ENCODE measurements around the gene SLC25A13.
A peak's percentile ranks its signal among the peaks of the same experiment; 100 is the strongest.

The SLC25A13 gene

DNA sequence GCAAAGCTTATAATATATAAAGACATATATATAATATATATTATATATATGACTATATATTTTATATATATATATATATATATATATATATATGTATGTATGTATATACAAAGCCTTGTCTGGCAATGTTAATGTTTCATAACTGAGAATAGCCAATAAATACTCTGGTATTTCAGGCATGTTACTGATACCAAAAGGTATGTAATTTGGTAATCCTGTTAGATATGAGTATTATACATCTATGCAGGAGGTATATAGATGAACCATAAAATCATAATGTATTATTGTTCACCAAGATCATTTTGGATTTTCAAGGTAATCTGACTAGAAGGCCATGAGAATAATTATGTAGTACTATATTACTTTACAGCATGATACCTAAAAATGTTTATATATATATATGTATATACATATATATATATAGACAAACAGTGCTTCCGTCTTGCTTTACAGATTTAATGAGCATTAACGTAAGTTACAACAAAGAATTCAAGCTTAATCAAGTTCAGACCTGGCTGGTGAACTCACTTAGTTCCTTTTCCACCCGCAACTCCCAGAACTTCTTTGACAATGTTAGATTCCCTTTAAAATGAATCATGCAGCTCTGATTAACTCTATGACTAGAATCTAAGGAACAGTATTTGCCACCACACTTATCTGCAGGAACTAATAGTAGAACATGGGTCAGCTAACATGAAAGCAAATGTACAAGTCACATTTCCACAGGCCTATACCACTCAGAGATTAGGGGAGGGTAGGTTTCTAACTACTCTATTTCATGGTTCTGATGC is 82.7 kb downstream of the SLC25A13 start:
- DNase-seq (ENCODE audit: low spot score) = no peak

DNA sequence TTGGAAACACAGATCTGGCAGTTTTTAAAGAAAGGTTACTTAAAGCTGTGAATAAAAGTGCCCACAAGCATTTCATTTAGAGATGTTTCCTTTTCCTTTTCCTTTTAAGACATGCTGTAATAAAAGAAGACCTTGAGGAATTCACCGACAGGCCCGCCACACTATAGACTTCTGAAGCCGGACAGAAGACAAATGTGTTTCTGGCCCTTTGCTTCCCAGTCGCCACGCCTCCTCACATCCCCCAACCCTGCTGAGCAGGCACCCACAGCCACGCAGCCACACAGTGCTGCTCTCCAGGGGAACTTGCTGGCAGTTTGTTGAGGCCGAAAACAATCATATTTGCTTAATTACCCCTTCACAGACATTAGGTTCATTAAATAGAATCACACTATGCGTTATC is 83.4 kb downstream of the SLC25A13 start:
- DNase-seq (ENCODE audit: low spot score) = no peak

GRCh38 chr7:96237040-96237439 is 84.9 kb downstream of the SLC25A13 start:
- DNase-seq (ENCODE audit: low spot score) = no peak

GRCh38 chr7:96236198-96237039 is 85.5 kb downstream of the SLC25A13 start:
- DNase-seq (ENCODE audit: low spot score) = peak; percentile 88

DNA sequence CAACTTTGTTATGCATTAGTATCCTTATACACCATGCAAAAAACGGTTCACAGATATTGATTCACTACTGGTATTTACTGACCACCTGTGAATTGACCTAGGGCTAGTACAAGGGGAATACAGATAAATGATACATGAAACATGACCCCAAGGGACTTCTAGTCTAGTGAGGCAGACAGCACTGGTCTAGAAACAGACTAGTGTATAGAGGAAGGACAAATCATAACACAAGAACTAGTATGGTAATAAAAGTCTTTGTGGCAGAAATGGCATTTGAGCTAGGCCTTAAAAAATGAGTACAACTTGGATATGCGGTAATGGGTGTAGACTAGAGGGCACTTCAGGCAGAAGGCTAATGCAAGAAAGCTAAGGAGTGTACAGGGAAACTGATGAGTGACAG is 86.6 kb downstream of the SLC25A13 start:
- no peak for DNase-seq (ENCODE audit: low spot score)

DNA sequence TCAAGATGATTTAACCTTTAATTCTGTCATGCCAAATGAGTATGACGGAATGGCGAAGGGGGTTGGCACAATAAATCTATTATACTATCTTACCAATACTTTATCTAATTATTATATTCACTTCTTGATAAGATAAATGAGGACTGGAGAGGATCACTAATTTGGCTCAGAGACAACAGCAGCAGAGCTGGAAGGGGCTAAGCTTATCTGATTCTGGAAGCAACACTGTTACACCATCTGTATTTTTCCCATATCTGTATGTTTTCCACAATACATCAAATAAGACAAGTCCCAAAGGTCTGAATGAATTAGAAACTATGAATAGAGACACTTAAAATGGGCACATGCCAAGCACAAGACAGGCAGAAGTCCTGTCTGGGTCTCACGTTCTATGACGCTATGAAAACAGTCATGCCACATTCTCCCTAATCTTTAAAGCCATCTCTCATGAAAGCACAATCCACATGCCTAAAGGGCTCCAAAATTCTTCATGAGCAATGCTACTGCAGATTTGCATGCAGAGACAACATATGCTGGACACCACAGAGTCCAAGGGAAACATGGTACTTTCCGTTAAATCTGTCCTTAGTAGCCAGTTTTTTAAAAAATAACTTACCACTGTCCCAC is 88.3 kb downstream of the SLC25A13 start:
- no peak for DNase-seq (ENCODE audit: low spot score)

DNA sequence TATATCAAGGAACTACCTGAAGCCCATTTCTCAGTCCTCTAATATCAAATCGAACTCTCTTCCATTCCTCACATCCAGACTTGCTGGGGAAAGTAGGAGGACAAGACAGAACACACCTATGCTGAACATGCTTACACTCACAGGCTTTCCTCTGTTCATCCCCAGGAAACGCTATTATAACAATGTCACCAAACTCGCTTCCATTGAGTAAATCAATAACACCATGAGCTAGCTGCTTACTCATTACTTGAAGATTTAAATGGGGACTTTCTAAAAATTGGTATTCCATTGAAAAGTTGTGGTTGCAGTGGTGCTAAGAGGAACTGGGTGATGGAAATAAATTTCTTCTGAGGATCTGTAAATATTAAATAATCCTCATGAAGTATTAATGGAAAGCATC is 88.8 kb downstream of the SLC25A13 start:
- no peak for DNase-seq (ENCODE audit: low spot score)

GRCh38 chr7:96228760-96229159 is 93.1 kb downstream of the SLC25A13 start:
- no peak for DNase-seq (ENCODE audit: low spot score)

- DNase-seq (ENCODE audit: low spot score) = no peak
These were observed 96.6 kb downstream of the SLC25A13 start for GRCh38 chr7:96225251-96225650.

DNA sequence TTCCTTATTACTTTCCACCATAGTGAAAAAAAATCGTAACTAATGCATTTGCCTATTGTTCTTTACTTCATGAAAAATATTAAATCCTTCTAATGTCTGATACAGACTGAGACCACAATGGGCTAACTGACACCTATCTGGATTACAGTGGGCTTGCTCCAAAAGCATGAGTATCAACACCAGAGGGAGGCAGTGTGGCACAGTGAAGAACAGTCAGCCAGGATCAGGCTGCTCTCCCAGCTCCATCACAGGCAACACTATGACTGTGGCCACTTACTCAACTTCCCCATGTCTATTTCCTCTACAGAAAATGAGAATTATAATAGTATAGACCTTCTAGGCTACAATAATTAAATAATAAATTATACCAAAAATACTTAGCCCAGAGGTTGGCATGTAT is 97.2 kb downstream of the SLC25A13 start:
- no peak for DNase-seq (ENCODE audit: low spot score)

DNA sequence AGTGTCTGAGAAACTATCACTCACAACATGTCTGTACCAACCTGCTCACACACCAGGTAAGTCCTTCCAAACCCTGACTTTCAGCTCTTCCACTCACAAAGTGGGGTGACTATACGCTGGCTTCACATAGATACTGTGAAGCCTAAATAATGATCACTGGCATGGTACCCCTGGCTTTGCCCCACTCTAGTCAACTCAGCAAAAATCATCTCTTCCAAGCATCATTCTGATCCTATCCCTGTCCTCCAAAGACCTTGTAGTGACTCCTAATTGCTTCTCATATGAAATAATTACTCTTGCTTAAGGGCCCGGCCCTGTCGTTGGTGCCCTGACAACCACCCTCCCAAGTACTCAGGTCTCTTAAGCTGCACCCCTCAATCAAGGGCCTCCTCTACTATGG is 97.8 kb downstream of the SLC25A13 start:
- DNase-seq (ENCODE audit: low spot score) = no peak

DNA sequence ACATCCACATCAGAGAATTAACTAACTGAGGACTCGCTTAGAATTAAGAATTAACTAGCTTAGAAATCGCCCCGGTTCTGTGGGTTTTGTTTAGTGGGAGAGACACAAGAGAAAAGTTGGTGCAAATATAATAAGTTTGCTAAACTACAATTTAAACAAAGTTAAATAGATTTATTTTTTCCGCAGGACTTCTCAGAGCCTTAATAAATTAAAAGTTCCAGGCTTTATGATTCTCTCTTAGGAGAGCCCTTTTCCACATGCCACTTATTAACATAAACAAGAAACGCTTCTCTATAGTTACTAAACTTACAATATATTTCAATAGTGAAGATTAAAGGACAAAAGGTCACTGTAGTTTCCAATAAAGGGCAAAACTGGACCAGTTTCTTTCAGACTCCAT is 100.0 kb downstream of the SLC25A13 start:
- DNase-seq (ENCODE audit: low spot score) = no peak

DNA sequence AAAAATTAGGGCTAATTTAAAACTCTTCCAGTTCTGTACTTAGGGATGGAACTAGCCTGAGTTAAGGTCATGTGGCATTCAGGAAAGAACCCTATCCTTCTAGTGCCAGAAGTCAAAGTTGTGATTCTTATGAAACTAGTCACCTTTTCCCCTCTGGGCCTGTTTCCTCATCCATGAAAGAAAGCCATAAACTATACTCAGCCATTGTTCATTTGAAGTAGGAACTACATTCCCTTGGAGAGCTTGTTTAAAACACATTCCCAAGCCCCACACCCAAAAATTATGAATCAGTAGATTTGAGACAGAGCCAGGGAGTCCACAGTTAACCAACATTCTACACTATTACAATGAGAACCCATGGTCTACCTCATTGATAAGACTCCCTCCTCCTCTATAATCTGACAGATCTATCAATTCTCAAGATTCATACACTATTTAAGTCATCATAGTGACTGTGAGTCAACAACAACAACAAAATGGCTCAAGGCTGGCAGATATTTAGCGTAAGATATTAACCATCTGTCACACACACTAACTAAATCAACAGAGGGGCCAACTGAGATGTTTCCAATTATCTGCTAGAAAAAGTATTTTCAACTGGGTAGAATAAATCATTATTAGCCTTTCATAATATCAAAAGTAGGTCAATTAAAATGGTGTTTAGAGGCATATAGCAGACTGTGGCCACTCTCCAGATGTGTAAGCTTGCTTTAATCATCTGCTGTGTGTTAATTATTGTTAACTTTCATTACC is 102.3 kb downstream of the SLC25A13 start:
- peak; percentile 51 for DNase-seq (ENCODE audit: low spot score)

DNA sequence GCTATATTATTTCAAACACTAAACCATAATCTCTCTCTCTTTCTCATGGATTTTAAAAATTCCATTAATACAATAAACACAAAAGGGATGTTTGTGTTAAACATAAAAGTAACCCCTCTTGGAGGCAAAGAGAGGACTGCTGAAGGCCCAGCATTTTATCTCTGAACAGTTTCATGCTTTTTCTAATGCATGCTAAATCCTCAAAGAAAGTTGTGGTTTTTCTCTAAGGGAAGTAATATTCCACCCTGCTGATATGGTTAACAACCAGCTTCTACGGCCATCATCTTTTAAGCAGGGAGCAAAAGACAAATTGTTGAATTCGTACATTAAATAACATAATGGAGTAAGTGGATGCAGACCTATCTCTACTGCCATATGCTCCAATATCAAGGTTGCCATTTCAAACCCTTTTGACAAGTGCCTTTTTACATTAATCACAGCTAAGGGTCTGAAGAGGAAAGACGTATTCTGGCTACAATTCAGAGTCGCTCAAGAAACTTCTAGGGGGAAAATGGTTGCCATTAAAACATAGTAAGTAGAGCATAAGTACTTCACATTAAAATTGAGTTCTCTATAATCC is 103.1 kb downstream of the SLC25A13 start:
- no peak for DNase-seq (ENCODE audit: low spot score)

GRCh38 chr7:96217147-96217546 is 104.8 kb downstream of the SLC25A13 start:
- DNase-seq (ENCODE audit: low spot score) = no peak

DNA sequence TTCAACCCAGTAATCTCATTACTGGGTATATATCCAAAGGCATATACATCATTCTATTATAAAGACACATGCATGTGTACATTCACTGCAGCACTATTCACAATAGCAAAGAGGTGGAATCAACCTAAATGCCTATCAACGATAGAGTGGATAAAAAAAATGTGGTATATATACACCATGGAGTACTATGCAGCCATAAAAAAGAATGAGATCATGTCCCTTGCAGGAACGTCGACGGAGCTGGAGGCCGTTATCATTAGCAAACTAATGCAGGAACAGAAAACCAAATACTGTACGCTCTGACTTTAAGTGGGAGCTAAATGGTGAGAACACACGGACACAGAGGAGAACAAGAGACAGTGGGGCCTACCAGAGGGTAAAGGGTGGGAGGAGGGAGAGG is 105.5 kb downstream of the SLC25A13 start:
- DNase-seq (ENCODE audit: low spot score) = no peak

DNA sequence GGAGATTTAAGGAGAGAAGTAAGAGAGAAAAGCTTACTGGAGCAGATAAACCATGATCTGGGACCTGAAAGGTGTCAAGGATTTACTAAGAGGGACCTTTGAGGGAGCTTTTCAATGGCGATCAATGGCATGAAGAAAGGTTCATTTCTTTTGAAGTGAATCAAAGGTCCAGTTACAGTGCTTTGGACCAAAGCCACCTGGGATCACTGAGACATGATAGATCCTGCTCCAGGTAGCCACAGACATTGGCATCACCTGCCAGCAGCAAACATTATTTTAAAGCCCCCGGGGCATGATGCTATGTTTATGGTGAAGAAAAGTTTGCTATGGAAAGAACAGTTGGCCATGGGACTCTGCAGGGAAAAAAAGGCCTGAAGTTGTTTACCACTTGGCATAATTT is 109.4 kb downstream of the SLC25A13 start:
- no peak for DNase-seq (ENCODE audit: low spot score)

GRCh38 chr7:96211954-96212353 is 109.9 kb downstream of the SLC25A13 start:
- DNase-seq (ENCODE audit: low spot score) = no peak

- DNase-seq (ENCODE audit: low spot score) = no peak
These were observed 116.2 kb downstream of the SLC25A13 start for GRCh38 chr7:96205665-96206064.

DNA sequence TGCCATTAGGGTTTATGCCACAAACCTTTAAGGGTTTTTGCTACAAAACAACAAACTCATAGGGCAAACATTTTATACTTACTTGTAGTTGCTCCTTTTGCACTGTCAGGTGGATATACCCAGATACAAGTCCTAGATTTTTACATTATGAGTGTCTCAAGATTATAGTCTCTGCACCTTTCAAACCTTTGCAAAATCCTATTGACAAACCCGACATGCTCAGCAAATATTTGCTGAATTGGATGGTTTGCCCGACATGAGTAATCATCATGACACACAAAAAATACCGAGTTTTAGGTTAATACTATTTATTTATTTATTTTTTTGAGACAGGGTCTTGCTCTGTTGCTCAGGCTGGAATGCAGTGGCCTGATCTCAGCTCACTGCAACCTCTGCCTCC is 117.3 kb downstream of the SLC25A13 start:
- no peak for DNase-seq (ENCODE audit: low spot score)

DNA sequence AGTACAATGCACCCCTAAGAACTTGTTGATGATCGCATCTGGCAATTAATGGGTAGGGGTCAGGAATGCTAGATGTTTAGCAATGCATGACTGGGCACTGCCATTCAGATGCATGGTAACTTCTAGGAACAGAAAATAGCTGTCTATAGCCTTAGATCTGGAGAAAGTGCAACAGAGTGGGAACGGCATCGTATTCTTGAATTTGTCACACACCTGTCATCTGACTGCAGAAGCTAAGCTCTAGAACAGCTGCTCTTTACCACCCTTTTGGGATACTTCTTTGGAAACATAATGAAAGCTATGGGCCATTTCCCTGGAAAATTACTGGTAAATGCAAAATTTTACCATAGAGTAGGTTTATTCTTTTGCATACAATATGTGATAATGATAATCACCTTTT is 118.1 kb downstream of the SLC25A13 start:
- no peak for DNase-seq (ENCODE audit: low spot score)

DNA sequence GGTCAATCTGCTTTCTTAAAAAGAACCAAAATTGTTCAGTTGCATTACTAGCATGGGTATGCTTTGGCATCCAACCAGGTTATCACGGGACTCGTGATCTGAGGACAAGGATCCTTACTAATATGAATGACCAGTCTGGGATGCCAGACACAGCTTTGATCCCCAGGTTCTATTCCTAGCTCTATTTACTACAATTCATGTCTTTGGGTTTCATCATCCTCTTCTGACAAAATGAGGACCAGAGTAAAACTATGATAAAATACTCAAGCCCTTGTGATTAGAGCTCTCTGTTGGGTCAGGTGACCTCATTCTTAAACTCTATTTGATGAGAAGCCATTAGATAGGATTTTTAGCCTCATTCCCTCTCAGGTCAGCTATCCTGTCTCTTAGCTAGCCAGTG is 119.8 kb downstream of the SLC25A13 start:
- DNase-seq (ENCODE audit: low spot score) = no peak

Data from COLO829 (cell line).